Activated naive CD8-positive, alpha-beta T cell treated with anti-CD3 and anti-CD28 coated beads, Interleukin-2, amount 10 ng/mL, durations not matched to agents 7 days and 5 days (primary cell): ENCODE measurements around the gene EIF3M. TPM values are rescaled to one million over a fixed set of nuclear protein-coding genes. Genes with fewer than 3 reads are reported as not detected.

Source experiments
- ATAC-seq: fragments of 150-1000 bp; cut with Tn5 transposase; one replicate; pipeline ENCODE4 v1.10.0; 2021; ENCODE audit warnings: low read depth, moderate library complexity
- POLR2A ChIA-PET: fragments of 350-600 bp; sonication (Branson Sonifier 250); formaldehyde crosslinking; loops from one replicate; lab custom pipeline; 2021; ENCODE audit warnings: antibody characterized with exemption; lab: Charles Lee
- DNase-seq: peaks from one replicate; pipeline ENCODE4 v3.0.0; 2021
- H3K27ac Mint-ChIP-seq: one replicate; pipeline ENCODE4 v1.8.0; 2022; ENCODE audit warnings: mild to moderate bottlenecking, mixed read lengths
- H3K27me3 Mint-ChIP-seq: one replicate; pipeline ENCODE4 v1.8.0; 2022; ENCODE audit warnings: mild to moderate bottlenecking, moderate library complexity, mixed read lengths
- H3K36me3 Mint-ChIP-seq: one replicate; pipeline ENCODE4 v1.8.0; 2021; ENCODE audit warnings: mild to moderate bottlenecking, mixed read lengths
- H3K4me1 Mint-ChIP-seq: one replicate; pipeline ENCODE4 v1.8.0; 2021; ENCODE audit warnings: mixed read lengths
- H3K4me3 Mint-ChIP-seq: one replicate; pipeline ENCODE4 v1.8.0; 2022; ENCODE audit warnings: mild to moderate bottlenecking, moderate library complexity, mixed read lengths
- H3K9me3 Mint-ChIP-seq: one replicate; pipeline ENCODE4 v1.8.0; 2021; ENCODE audit warnings: mixed read lengths
- total RNA-seq, 2 experiments: library from RNA; stranded (reverse); gene quantifications; one replicate each; pipeline ENCODE4 v1.2.3, GENCODE V29; 2021

Gene EIF3M
- total RNA-seq, 2 experiments from 2014 or later, result 210 to 214 TPM

DNA sequence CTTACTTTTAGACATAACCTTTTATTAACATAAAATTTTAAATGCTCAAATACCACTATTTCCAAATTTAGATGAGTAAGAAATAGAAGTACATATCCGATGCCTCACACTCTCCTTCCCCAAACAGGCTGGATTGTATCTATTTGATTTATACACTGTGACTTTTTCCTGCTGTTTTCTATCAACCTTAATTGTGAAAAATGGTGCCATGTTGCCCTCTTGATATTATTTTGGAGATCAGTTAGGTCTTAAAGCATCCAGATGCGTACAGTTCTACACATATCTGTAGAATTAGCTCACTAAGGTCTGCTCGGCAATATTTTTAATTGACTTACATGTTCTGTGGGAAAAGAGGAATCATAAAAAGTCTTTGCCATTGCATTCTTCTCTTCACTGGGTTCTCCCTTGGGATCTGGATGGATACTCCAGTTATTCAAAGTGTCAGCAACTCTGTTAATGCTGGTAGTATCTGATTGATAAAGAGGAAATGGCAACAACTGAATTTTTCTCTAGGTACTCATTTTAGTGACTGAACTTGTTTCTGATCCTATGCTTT is 27.2 kb downstream of the EIF3M start:
- POLR2A ChIA-PET, result no interaction called here

GRCh38 chr11:32613500-32614151 is 30.0 kb downstream of the EIF3M start:
- Mint-ChIP-seq H3K36me3 (peaks cover 9% of the 10 kb centered on the region), H3K27ac (no peak overlapping the region), H3K4me1 (no peaks in the 10 kb centered on the region), H3K9me3 (peaks cover 5% of the 10 kb centered on the region), H3K4me3 (no peak overlapping the region), H3K27me3 (no peaks in the 10 kb centered on the region)
- POLR2A ChIA-PET, result no interaction called here
- no peak for DNase-seq
- no peak for ATAC-seq

More for the DNA sequence above, 27.2 kb downstream of the EIF3M start:
- Mint-ChIP-seq H3K27me3 (no peaks in the 10 kb centered on the region), H3K4me3 (no peak overlapping the region), H3K36me3 (peaks cover 24% of the 10 kb centered on the region), H3K27ac (no peak overlapping the region), H3K4me1 (no peaks in the 10 kb centered on the region), H3K9me3 (peaks cover 12% of the 10 kb centered on the region)
- DNase-seq, result no peak
- ATAC-seq, result no peak

GRCh38 chr11:32615422-32615821 is 31.8 kb downstream of the EIF3M start:
- POLR2A ChIA-PET, result no interaction called here
- Mint-ChIP-seq H3K36me3 (no peaks in the 10 kb centered on the region), H3K27me3 (peaks cover 2% of the 10 kb centered on the region), H3K9me3 (peaks cover 2% of the 10 kb centered on the region), H3K4me3 (no peak overlapping the region), H3K27ac (no peak overlapping the region), H3K4me1 (no peaks in the 10 kb centered on the region)
- ATAC-seq (no peak), DNase-seq (no peak)

GRCh38 chr11:32616903-32617302 is 33.3 kb downstream of the EIF3M start:
- Mint-ChIP-seq H3K27me3 (peaks cover 5% of the 10 kb centered on the region), H3K4me3 (no peak overlapping the region), H3K9me3 (peaks cover 4% of the 10 kb centered on the region), H3K27ac (no peak overlapping the region), H3K36me3 (no peaks in the 10 kb centered on the region), H3K4me1 (no peaks in the 10 kb centered on the region)
- ATAC-seq (no peak), DNase-seq (no peak)
- POLR2A ChIA-PET, result no interaction called here

GRCh38 chr11:32630844-32631243 is 47.2 kb downstream of the EIF3M start:
- H3K9me3 Mint-ChIP-seq, result peaks cover 3% of the 10 kb centered on the region
- POLR2A ChIA-PET, result no interaction called here
- no peak for DNase-seq
- H3K36me3 Mint-ChIP-seq, result no peaks in the 10 kb centered on the region
- no peaks in the 10 kb centered on the region for H3K4me1 Mint-ChIP-seq
- no peak overlapping the region for H3K4me3 Mint-ChIP-seq
- no peak overlapping the region for H3K27ac Mint-ChIP-seq
- peaks cover 29% of the 10 kb centered on the region for H3K27me3 Mint-ChIP-seq
- ATAC-seq, result no peak

DNA sequence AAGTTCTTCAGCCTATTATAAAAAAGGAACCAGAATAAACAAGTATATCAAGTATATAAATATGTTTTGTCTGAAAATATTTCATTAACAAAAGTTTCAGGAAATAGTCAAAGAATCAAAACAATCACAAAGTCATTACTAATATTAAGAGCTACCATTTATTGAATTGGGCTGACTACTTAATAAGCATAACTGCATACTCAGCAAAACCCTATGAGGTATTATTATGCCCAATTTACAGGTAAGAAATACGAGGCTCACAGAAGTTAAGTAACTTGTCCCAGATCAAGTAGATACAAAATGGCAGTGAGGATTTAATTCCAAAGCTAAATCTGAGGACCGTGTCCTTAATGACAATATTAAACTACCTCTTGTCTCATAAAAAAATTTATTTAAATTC is 52.2 kb downstream of the EIF3M start:
- peaks cover 31% of the 10 kb centered on the region for H3K27me3 Mint-ChIP-seq
- H3K4me3 Mint-ChIP-seq, result no peak overlapping the region
- peaks cover 1% of the 10 kb centered on the region for H3K9me3 Mint-ChIP-seq
- no peak overlapping the region for H3K27ac Mint-ChIP-seq
- ATAC-seq (no peak), DNase-seq (no peak)
- POLR2A ChIA-PET, result no interaction called here
- H3K4me1 Mint-ChIP-seq, result no peaks in the 10 kb centered on the region
- no peaks in the 10 kb centered on the region for H3K36me3 Mint-ChIP-seq

DNA sequence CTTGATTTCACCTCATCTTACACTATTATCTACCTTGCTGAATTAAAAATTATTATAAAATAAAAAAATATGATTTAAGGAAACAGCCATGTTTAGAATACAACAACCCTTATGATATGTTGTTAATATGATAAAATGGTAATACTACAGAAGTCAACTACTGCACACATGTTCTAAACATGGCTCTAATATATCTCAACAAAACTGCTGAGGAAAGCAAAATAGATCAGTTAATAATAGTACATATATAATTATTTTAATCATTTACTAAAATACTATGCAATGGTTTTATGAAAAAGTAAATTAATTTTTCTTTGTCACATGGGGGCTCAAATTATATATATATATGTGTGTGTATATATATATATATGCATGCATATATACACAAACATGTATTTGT is 57.7 kb downstream of the EIF3M start:
- Mint-ChIP-seq H3K36me3 (no peaks in the 10 kb centered on the region), H3K4me3 (no peak overlapping the region), H3K9me3 (peaks cover 1% of the 10 kb centered on the region), H3K27ac (no peak overlapping the region), H3K27me3 (peaks cover 14% of the 10 kb centered on the region), H3K4me1 (no peaks in the 10 kb centered on the region)
- no peak for ATAC-seq
- DNase-seq, result no peak
- POLR2A ChIA-PET, result no interaction called here

DNA sequence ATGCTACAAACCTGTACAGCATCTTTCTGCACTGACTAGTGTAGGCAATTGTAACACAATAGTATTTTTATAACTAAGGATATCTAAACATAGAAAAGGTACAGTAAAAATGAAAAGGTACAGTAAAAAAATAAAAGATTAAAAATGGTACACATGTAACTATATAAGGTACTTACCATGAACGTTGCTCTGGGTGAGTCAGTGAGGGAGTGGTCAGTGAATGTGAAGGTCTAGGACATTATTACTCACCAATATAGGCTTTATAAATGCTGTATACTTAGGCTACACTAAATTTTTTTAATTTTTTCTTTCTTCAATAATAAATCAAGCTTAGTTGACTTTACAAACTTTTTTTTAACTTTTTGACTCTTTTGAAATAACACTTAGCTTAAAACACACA is 59.9 kb downstream of the EIF3M start:
- H3K9me3 Mint-ChIP-seq, result no peaks in the 10 kb centered on the region
- no peaks in the 10 kb centered on the region for H3K36me3 Mint-ChIP-seq
- ATAC-seq (no peak), DNase-seq (no peak)
- POLR2A ChIA-PET, result no interaction called here
- H3K27ac Mint-ChIP-seq, result no peak overlapping the region
- no peaks in the 10 kb centered on the region for H3K4me1 Mint-ChIP-seq
- H3K27me3 Mint-ChIP-seq, result peaks cover 13% of the 10 kb centered on the region
- H3K4me3 Mint-ChIP-seq, result no peak overlapping the region

Other genes starting within 250 kb of the EIF3M start
- not detected for gene WT1, start 148.3 kb upstream of the EIF3M start, total RNA-seq
- gene CCDC73, start 210.8 kb downstream of the EIF3M start, total RNA-seq, result under 1 TPM in 1 of 2 experiments, not detected in 1; 0.14 TPM
- gene PRRG4, start 246.1 kb downstream of the EIF3M start, total RNA-seq, result under 1 TPM; 0.26 to 0.33 TPM